Activated CD8-positive, alpha-beta memory T cell treated with anti-CD3 and anti-CD28 coated beads, Interleukin-2, amount 50 U/mL, for 48 hours (primary cell): ENCODE data around the gene MMP28.
A peak's percentile ranks its signal among the peaks of the same experiment; 100 is the strongest.

Experiments
- DNase-seq: peaks from one replicate; pipeline ENCODE4 v3.0.0-alpha.2; 2020

MMP28 gene

GRCh38 chr17:35795007-35795870 is at the start of gene MMP28:
TSS of gene MMP28 (minus strand) at chr17:35795641. CDS start at chr17:35795377, 264 bp downstream.
- DNase-seq, result peak; percentile 75

- no peak for DNase-seq
These were observed 49.1 kb upstream of the MMP28 start for GRCh38 chr17:35844547-35844946.

GRCh38 chr17:35843698-35844097 is 48.3 kb upstream of the MMP28 start:
- DNase-seq, result no peak

GRCh38 chr17:35842239-35842638 is 46.8 kb upstream of the MMP28 start:
- no peak for DNase-seq

- DNase-seq, result no peak
These were observed 46.1 kb upstream of the MMP28 start for GRCh38 chr17:35841505-35841904.

- DNase-seq, result no peak
These were observed 45.7 kb upstream of the MMP28 start for GRCh38 chr17:35841101-35841500.

- DNase-seq, result no peak
These were observed 29.8 kb upstream of the MMP28 start for GRCh38 chr17:35825206-35825605.

- DNase-seq, result no peak
These were observed 25.9 kb upstream of the MMP28 start for GRCh38 chr17:35821308-35821707.

GRCh38 chr17:35819455-35819854 is 24.0 kb upstream of the MMP28 start:
- DNase-seq, result no peak

- DNase-seq, result no peak
These were observed 21.8 kb upstream of the MMP28 start for GRCh38 chr17:35817196-35817595.

GRCh38 chr17:35816723-35817122 is 21.3 kb upstream of the MMP28 start:
- DNase-seq, result no peak

GRCh38 chr17:35812456-35812855 is 17.0 kb upstream of the MMP28 start:
- DNase-seq, result no peak

- no peak for DNase-seq
These were observed 16.3 kb upstream of the MMP28 start for GRCh38 chr17:35811759-35812158.

- no peak for DNase-seq
These were observed 14.5 kb upstream of the MMP28 start for GRCh38 chr17:35809855-35810461.

- peak; percentile 96 for DNase-seq
These were observed 13.8 kb upstream of the MMP28 start, which contains the start of gene TAF15 for GRCh38 chr17:35808962-35809854. TSS of gene TAF15 (plus strand) at chr17:35809484. CDS start at chr17:35809570, 86 bp downstream.

GRCh38 chr17:35808240-35808961 is 13.0 kb upstream of the MMP28 start:
- no peak for DNase-seq

GRCh38 chr17:35807371-35808144 is 12.1 kb upstream of the MMP28 start:
- no peak for DNase-seq

GRCh38 chr17:35804658-35805192 is 9.3 kb upstream of the MMP28 start:
- no peak for DNase-seq

- DNase-seq, result no peak
These were observed 6.3 kb upstream of the MMP28 start for GRCh38 chr17:35801583-35802224.

- no peak for DNase-seq
These were observed 4.5 kb upstream of the MMP28 start for GRCh38 chr17:35799942-35800341.

- DNase-seq, result no peak
These were observed 2.5 kb upstream of the MMP28 start for GRCh38 chr17:35797918-35798317.
